IMR-90 (cell line): ENCODE data around the gene FANCM. TPM values are rescaled to one million over a fixed set of nuclear protein-coding genes. Genes with fewer than 3 reads are reported as not detected.
A peak's percentile ranks its signal among the peaks of the same experiment; 100 is the strongest.

Experiments used
- ATAC-seq: fragments of 200-7000 bp; cut with Tn5 transposase; 2 replicates; pipeline ENCODE4 v1.9.1; 2020; ENCODE audit warnings: low read depth, mild to moderate bottlenecking, moderate library complexity
- BruUV-seq: library from RNA; stranded (reverse); fragments of 400-500 nt; replicated peaks from 2 replicates; lab custom pipeline; 2021; lab: Mats Ljungman, UMichigan
- CTCF ChIA-PET: fragments of 300-600 bp; formaldehyde crosslinking; extraction: SDS; loops from one replicate; lab custom pipeline; 2021; ENCODE audit warnings: antibody characterized with exemption; lab: Yijun Ruan, JAX
- POLR2A ChIA-PET: fragments of 300-600 bp; sonication (Branson Sonifier 250); formaldehyde crosslinking; loops from one replicate; lab custom pipeline; 2022; ENCODE audit warnings: antibody characterized with exemption; ENCODE audit not compliant: unreplicated experiment; lab: Charles Lee
- DNase-seq: peaks from one replicate; pipeline ENCODE4 v3.0.0; 2013
- H2AFZ ChIP-seq: replicated peaks from 2 replicates; pipeline ENCODE3; 2013; ENCODE audit warnings: low read length, mild to moderate bottlenecking; ENCODE audit not compliant: poor library complexity
- H2AK5ac ChIP-seq: 2 replicates; pipeline ENCODE4 v1.6.1; 2013; ENCODE audit warnings: low read depth, low read length, inconsistent platforms
- H2AK9ac ChIP-seq: replicated peaks from 2 replicates; pipeline ENCODE3; 2013; ENCODE audit warnings: mild to moderate bottlenecking, low read depth, low read length, moderate library complexity; ENCODE audit not compliant: poor library complexity
- H2BK120ac ChIP-seq: 2 replicates; pipeline ENCODE4 v1.6.1; 2013; ENCODE audit warnings: low read depth, low read length, inconsistent platforms
- H2BK15ac ChIP-seq: 3 replicates; pipeline ENCODE4 v1.6.1; 2013; ENCODE audit warnings: low read depth, low read length, inconsistent platforms
- H2BK20ac ChIP-seq: 2 replicates; pipeline ENCODE4 v1.6.1; 2013; ENCODE audit warnings: low read depth, mild to moderate bottlenecking, inconsistent platforms, low read length, moderate library complexity
- H2BK5ac ChIP-seq: 2 replicates; pipeline ENCODE4 v1.6.1; 2013; ENCODE audit warnings: mild to moderate bottlenecking, low read depth, low read length, inconsistent platforms; ENCODE audit not compliant: poor library complexity, severe bottlenecking
- H3K14ac ChIP-seq: replicated peaks from 2 replicates; pipeline ENCODE4 v1.6.1; 2013; ENCODE audit warnings: low read depth, low read length, inconsistent platforms
- H3K18ac ChIP-seq: 2 replicates; pipeline ENCODE4 v1.6.1; 2013; ENCODE audit warnings: low read depth, low read length, control low read depth
- H3K23ac ChIP-seq: 2 replicates; pipeline ENCODE4 v1.6.1; 2013; ENCODE audit warnings: low read depth, low read length, inconsistent platforms
- H3K27ac ChIP-seq: 2 replicates; pipeline ENCODE4 v1.5.1; 2013; ENCODE audit warnings: mild to moderate bottlenecking, control low read depth, low read length; ENCODE audit not compliant: insufficient read depth
- H3K27me3 ChIP-seq: 2 replicates; pipeline ENCODE4 v1.6.1; 2013; ENCODE audit warnings: low read length; ENCODE audit not compliant: control insufficient read depth, insufficient read depth
- H3K36me3 ChIP-seq: 2 replicates; pipeline ENCODE4 v1.6.1; 2013; ENCODE audit warnings: low read length, mixed read lengths; ENCODE audit not compliant: control insufficient read depth, insufficient read depth
- H3K4ac ChIP-seq: 2 replicates; pipeline ENCODE4 v1.6.1; 2013; ENCODE audit warnings: low read depth, low read length, inconsistent platforms
- H3K4me1 ChIP-seq: 2 replicates; pipeline ENCODE4 v1.6.1; 2013; ENCODE audit warnings: low read length, mixed read lengths; ENCODE audit not compliant: control insufficient read depth, insufficient read depth
- H3K4me2 ChIP-seq: 2 replicates; pipeline ENCODE4 v1.6.1; 2013; ENCODE audit warnings: low read depth, mild to moderate bottlenecking, control low read depth, low read length, moderate library complexity
- H3K4me3 ChIP-seq: 2 replicates; pipeline ENCODE4 v1.5.1; 2013; ENCODE audit warnings: low read depth, mild to moderate bottlenecking, control low read depth, low read length, moderate library complexity; ENCODE audit not compliant: insufficient read depth
- H3K56ac ChIP-seq: 2 replicates; pipeline ENCODE4 v1.6.1; 2013; ENCODE audit warnings: low read length, inconsistent platforms; ENCODE audit not compliant: insufficient read depth; ENCODE audit errors: extremely low read depth
- H3K79me1 ChIP-seq, 2 experiments: 2 replicates each; pipeline ENCODE4 v1.6.1; 2013; ENCODE audit warnings: low read length in 2 of 2, inconsistent platforms in 1 of 2, low read depth in 1 of 2
- H3K9ac ChIP-seq: 2 replicates; pipeline ENCODE4 v1.6.1; 2013; ENCODE audit warnings: low read depth, low read length, control low read depth
- H3K9me1 ChIP-seq: 2 replicates; pipeline ENCODE4 v1.6.1; 2013; ENCODE audit warnings: low read length, inconsistent platforms; ENCODE audit not compliant: insufficient read depth
- H3K9me3 ChIP-seq: 2 replicates; pipeline ENCODE4 v1.6.1; 2013; ENCODE audit warnings: low read length; ENCODE audit not compliant: control insufficient read depth, insufficient read depth
- H4K20me1 ChIP-seq: 2 replicates; pipeline ENCODE4 v1.6.1; 2013; ENCODE audit warnings: low read length, inconsistent platforms; ENCODE audit not compliant: insufficient read depth
- H4K5ac ChIP-seq: 2 replicates; pipeline ENCODE4 v1.6.1; 2013; ENCODE audit warnings: mild to moderate bottlenecking, low read depth, low read length, control low read depth
- H4K8ac ChIP-seq, 2 experiments: 2 replicates each; pipeline ENCODE4 v1.6.1; 2013; ENCODE audit warnings: low read depth in 2 of 2, low read length in 2 of 2, control low read depth in 1 of 2, inconsistent platforms in 1 of 2
- H4K91ac ChIP-seq: 2 replicates; pipeline ENCODE4 v1.6.1; 2013; ENCODE audit warnings: low read depth, low read length, inconsistent platforms; ENCODE audit not compliant: insufficient read depth
- BHLHE40 ChIP-seq: fragments of 150-350 bp; IDR thresholded peaks from 2 replicates; pipeline ENCODE4 v1.6.1; 2016; ENCODE audit warnings: mild to moderate bottlenecking, low read depth, low read length
- CEBPB ChIP-seq: IDR thresholded peaks from 2 replicates; pipeline ENCODE4 v1.6.1; 2012; ENCODE audit warnings: low read depth, low read length, improper control_type of control experiment
- CHD1 ChIP-seq: IDR thresholded peaks from 2 replicates; pipeline ENCODE4 v1.6.1; 2012; ENCODE audit warnings: low read depth, low read length, improper control_type of control experiment
- FOS ChIP-seq: fragments of 150-350 bp; IDR thresholded peaks from 2 replicates; pipeline ENCODE4 v1.6.1; 2016; ENCODE audit warnings: low read depth, low read length
- MAFK ChIP-seq: IDR thresholded peaks from 2 replicates; pipeline ENCODE4 v1.6.1; 2012; ENCODE audit warnings: low read depth, low read length, improper control_type of control experiment
- MAZ ChIP-seq: IDR thresholded peaks from 2 replicates; pipeline ENCODE4 v1.6.1; 2012; ENCODE audit warnings: low read depth, mild to moderate bottlenecking, low read length, improper control_type of control experiment, moderate library complexity, borderline replicate concordance
- MXI1 ChIP-seq: IDR thresholded peaks from 2 replicates; pipeline ENCODE4 v1.6.1; 2012; ENCODE audit warnings: low read depth, mild to moderate bottlenecking, low read length, moderate library complexity, borderline replicate concordance
- NFE2L2 ChIP-seq: fragments of 150-350 bp; IDR thresholded peaks from 2 replicates; pipeline ENCODE4 v1.6.1; 2016; ENCODE audit warnings: low read depth, mild to moderate bottlenecking, low read length
- POLR2A ChIP-seq: IDR thresholded peaks from 2 replicates; pipeline ENCODE4 v1.6.1; 2012; ENCODE audit warnings: mild to moderate bottlenecking, low read depth, low read length
- RAD21 ChIP-seq: IDR thresholded peaks from 2 replicates; pipeline ENCODE4 v1.6.1; 2012; ENCODE audit warnings: low read length, improper control_type of control experiment
- RCOR1 ChIP-seq: IDR thresholded peaks from 2 replicates; pipeline ENCODE4 v1.6.1; 2012; ENCODE audit warnings: mild to moderate bottlenecking, low read length, improper control_type of control experiment; ENCODE audit not compliant: insufficient replicate concordance
- RFX5 ChIP-seq: IDR thresholded peaks from 2 replicates; pipeline ENCODE4 v1.8.0; 2012; ENCODE audit warnings: low read depth, mild to moderate bottlenecking, low read length, moderate library complexity
- SMC3 ChIP-seq: fragments of 150-350 bp; IDR thresholded peaks from 2 replicates; pipeline ENCODE4 v1.6.1; 2016; ENCODE audit warnings: low read depth, mild to moderate bottlenecking, antibody characterized with exemption, low read length, moderate library complexity
- WGBS, 2 experiments: methylation state at CpG; one replicate each; pipeline versions ENCODE4 v1.1.5 to v1.1.7; 2013; ENCODE audit warnings: missing lambda C conversion rate in 2 of 2; ENCODE audit not compliant: insufficient read length in 1 of 2; ENCODE audit errors: extremely low coverage in 2 of 2; 5-methylcytosine and 5-hydroxymethylcytosine counted together
- dilution Hi-C: fragments of 300-500 bp; cut with HindIII; formaldehyde crosslinking; loops from one replicate; pipeline ENCODE4 v1.14.3; 2018; ENCODE audit warnings: low sequenced_read_pairs; ENCODE audit not compliant: unreplicated experiment
- in situ Hi-C: fragments of 300-500 bp; cut with MboI; formaldehyde crosslinking; loops from 3 replicates; pipeline ENCODE4 v1.14.3; 2019; ENCODE audit warnings: low sequenced_read_pairs, inconsistent platforms, mixed read lengths
- intact Hi-C: fragments of 100-400 bp; cut with micrococcal nuclease; formaldehyde crosslinking; loops from 2 replicates; pipeline ENCODE4 v1.10.0; 2022
- polyA plus RNA-seq, 3 experiments: library from polyadenylated mRNA; depleted of rRNA; stranded (reverse); fragments of >200 nt; gene quantifications; 2 replicates each; pipeline ENCODE4 v1.2.3, GENCODE V29; 2012; ENCODE audit warnings: low replicate concordance in 1 of 3
- total RNA-seq: library from RNA; depleted of rRNA; stranded (reverse); fragments of >200 nt; gene quantifications from 2 replicates; pipeline ENCODE4 v1.2.3, GENCODE V29; 2012
- TF ChIP-seq, protein P1 (sequence below): conservative IDR thresholded peaks from 2 replicates; pipeline ENCODE4 v1.5.1; 2012; ENCODE audit warnings: mild to moderate bottlenecking, low read depth, low read length, improper control_type of control experiment
- TF ChIP-seq, protein P2 (sequence below): fragments of 150-350 bp; IDR thresholded peaks from 2 replicates; pipeline ENCODE4 v1.6.1; 2017; ENCODE audit warnings: mild to moderate bottlenecking, antibody characterized with exemption, low read length, low read depth
- TF ChIP-seq, protein P3 (sequence below): fragments of 150-350 bp; IDR thresholded peaks from 2 replicates; pipeline ENCODE4 v1.6.1; 2016; ENCODE audit warnings: low read depth, mild to moderate bottlenecking, low read length, moderate library complexity, borderline replicate concordance

Gene FANCM
- total and polyA plus RNA-seq, 2 of the 4 experiments (the other 2 are of a cell fraction), result 1.7 to 7.0 TPM

DNA sequence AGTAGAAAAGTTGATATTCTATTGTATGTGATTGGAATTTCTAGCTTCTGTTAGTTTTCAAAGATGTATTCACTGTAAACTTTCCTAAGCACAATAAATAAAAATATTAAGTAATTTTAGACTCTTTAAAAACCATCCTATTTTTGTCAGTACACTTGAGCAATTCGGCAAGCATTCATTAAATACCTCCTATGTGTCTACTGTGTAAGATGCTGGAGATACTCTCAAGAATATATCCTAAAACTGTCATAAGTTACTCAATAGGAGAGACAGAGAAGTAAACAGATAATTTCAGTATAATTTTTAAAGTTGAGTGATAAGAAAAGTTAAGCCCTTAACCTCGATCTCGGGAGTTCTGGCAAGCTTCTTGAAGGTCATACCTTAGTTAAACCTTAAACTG lies 46.1 kb downstream of the FANCM start:
- H3K36me3 ChIP-seq, result no peaks in the 10 kb centered on the region
- H4K5ac ChIP-seq, result no peak overlapping the region
- H2BK120ac ChIP-seq, result no peak overlapping the region
- H4K8ac ChIP-seq, result no peak overlapping the region; a peak in 1 of 4 replicates
- peak overlapping the region; percentile 17 for H2BK5ac ChIP-seq
- no peak overlapping the region for H3K4ac ChIP-seq
- CTCF ChIA-PET, result interaction anchor here (1.4 kb wide), 1 partner anchor 24 kb away, joined by 3 read pairs; no protein-coding TSS in a partner anchor
- H3K9me3 ChIP-seq, result no peaks in the 10 kb centered on the region
- no peak overlapping the region for H4K91ac ChIP-seq
- no CpG with 5 or more reads among the region's 3 CpGs for WGBS, 2 experiments
- H2BK20ac ChIP-seq, result no peak overlapping the region
- no peaks in the 10 kb centered on the region for H3K4me1 ChIP-seq
- intact Hi-C loops (no loop called here), dilution Hi-C loops (no loop called here), in situ Hi-C loops (no loop called here)
- no peak overlapping the region for H2BK15ac ChIP-seq
- TF ChIP-seq NFE2L2 (no peak), CHD1 (no peak), RCOR1 (no peak), BHLHE40 (no peak), FOS (no peak), RFX5 (no peak), POLR2A (no peak), MAFK (no peak), SMC3 (no peak), RAD21 (no peak), CEBPB (no peak), MAZ (no peak), MXI1 (no peak)
- TF ChIP-seq, protein P1, sequence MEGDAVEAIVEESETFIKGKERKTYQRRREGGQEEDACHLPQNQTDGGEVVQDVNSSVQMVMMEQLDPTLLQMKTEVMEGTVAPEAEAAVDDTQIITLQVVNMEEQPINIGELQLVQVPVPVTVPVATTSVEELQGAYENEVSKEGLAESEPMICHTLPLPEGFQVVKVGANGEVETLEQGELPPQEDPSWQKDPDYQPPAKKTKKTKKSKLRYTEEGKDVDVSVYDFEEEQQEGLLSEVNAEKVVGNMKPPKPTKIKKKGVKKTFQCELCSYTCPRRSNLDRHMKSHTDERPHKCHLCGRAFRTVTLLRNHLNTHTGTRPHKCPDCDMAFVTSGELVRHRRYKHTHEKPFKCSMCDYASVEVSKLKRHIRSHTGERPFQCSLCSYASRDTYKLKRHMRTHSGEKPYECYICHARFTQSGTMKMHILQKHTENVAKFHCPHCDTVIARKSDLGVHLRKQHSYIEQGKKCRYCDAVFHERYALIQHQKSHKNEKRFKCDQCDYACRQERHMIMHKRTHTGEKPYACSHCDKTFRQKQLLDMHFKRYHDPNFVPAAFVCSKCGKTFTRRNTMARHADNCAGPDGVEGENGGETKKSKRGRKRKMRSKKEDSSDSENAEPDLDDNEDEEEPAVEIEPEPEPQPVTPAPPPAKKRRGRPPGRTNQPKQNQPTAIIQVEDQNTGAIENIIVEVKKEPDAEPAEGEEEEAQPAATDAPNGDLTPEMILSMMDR, result no peak
- TF ChIP-seq, protein P2, sequence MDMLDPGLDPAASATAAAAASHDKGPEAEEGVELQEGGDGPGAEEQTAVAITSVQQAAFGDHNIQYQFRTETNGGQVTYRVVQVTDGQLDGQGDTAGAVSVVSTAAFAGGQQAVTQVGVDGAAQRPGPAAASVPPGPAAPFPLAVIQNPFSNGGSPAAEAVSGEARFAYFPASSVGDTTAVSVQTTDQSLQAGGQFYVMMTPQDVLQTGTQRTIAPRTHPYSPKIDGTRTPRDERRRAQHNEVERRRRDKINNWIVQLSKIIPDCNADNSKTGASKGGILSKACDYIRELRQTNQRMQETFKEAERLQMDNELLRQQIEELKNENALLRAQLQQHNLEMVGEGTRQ, result no peak
- TF ChIP-seq, protein P3, sequence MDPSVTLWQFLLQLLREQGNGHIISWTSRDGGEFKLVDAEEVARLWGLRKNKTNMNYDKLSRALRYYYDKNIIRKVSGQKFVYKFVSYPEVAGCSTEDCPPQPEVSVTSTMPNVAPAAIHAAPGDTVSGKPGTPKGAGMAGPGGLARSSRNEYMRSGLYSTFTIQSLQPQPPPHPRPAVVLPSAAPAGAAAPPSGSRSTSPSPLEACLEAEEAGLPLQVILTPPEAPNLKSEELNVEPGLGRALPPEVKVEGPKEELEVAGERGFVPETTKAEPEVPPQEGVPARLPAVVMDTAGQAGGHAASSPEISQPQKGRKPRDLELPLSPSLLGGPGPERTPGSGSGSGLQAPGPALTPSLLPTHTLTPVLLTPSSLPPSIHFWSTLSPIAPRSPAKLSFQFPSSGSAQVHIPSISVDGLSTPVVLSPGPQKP, result no peak
- H2AK5ac ChIP-seq, result no peak overlapping the region
- no peak overlapping the region for H3K4me2 ChIP-seq
- no peaks in the 10 kb centered on the region for H3K79me1 ChIP-seq
- H3K27me3 ChIP-seq, result no peaks in the 10 kb centered on the region
- no peak overlapping the region for H3K14ac ChIP-seq
- no TSS peak for BruUV-seq
- no peak overlapping the region for H2AK9ac ChIP-seq
- no peaks in the 10 kb centered on the region for H4K20me1 ChIP-seq
- H3K4me3 ChIP-seq, result no peak overlapping the region
- no peak overlapping the region for H2AFZ ChIP-seq
- POLR2A ChIA-PET, result no interaction called here
- no peak overlapping the region for H3K18ac ChIP-seq
- H3K9ac ChIP-seq, result no peak overlapping the region
- no peak overlapping the region for H3K23ac ChIP-seq
- DNase-seq (no peak), ATAC-seq (no peak)
- no peak overlapping the region for H3K56ac ChIP-seq
- H3K9me1 ChIP-seq, result peaks cover 3% of the 10 kb centered on the region; the same call in 1 of the 2 replicates
- no peak overlapping the region for H3K27ac ChIP-seq
